ENCODE measurements around the gene RNF34.

RNF34 gene

DNA sequence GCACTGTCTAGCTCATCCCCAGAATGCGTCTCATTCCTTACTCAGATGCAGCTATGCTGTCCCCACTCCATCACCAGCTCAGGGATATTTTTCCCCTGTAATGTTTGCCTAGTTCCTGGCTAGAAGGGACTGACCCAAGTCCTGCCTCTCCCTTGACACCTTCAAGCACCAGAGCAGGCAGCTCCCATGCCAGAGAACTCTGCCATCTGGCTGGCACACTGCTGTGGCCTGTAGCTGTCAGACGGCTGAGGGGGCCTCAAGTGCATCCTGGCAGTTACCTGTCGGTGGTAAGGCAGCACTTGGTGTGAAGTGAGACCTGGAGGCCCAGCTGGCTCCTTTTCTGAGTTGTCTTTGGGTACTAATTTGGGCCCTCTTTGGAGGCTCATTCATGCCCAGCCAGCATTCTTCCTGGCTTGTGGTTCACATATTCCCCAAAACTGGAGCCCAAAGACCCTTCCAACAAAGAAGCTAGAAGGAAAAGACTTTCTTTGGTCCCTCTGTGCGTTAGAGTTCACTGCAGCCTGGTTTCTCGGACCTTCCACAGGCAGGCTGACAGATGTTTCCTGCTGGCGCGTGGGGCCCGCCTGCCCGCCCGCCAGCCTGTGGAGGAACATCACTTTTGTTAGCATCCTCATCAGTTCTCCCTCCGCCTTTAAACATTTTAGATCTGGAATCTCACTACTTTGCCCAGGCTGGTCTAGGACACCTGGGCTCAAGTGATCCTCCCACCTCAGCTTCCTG lies 33.0 kb downstream of the RNF34 start:
- TF ChIP-seq TAF1 (IDR thresholded peaks at IDR 0.05; ENCODE audit: low read depth) (no peak), ZBTB7A (IDR thresholded peaks at IDR 0.05; ENCODE audit: low read depth) (no peak), RAD21 (IDR thresholded peaks at IDR 0.05; ENCODE audit: low read depth) (no peak), EP300 (IDR thresholded peaks at IDR 0.05; ENCODE audit: borderline replicate concordance) (no peak), TCF12 (IDR thresholded peaks at IDR 0.05; ENCODE audit: low read depth) (no peak), MAX (IDR thresholded peaks at IDR 0.05) (no peak), EGR1 (IDR thresholded peaks at IDR 0.05) (no peak), FOXM1 (IDR thresholded peaks at IDR 0.05; ENCODE audit: borderline replicate concordance, low read depth) (no peak), YY1 (IDR thresholded peaks at IDR 0.05; ENCODE audit: low read depth) (no peak), REST (IDR thresholded peaks at IDR 0.05; ENCODE audit: low read depth) (no peak), NFIC (IDR thresholded peaks at IDR 0.05) (no peak), CREB1 (IDR thresholded peaks at IDR 0.05; ENCODE audit: low read depth) (no peak), CEBPB (IDR thresholded peaks at IDR 0.05) (no peak), TEAD4 (IDR thresholded peaks at IDR 0.05) (no peak)
- TF ChIP-seq, protein P1, sequence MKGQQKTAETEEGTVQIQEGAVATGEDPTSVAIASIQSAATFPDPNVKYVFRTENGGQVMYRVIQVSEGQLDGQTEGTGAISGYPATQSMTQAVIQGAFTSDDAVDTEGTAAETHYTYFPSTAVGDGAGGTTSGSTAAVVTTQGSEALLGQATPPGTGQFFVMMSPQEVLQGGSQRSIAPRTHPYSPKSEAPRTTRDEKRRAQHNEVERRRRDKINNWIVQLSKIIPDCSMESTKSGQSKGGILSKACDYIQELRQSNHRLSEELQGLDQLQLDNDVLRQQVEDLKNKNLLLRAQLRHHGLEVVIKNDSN (IDR thresholded peaks at IDR 0.05) = no peak

DNA sequence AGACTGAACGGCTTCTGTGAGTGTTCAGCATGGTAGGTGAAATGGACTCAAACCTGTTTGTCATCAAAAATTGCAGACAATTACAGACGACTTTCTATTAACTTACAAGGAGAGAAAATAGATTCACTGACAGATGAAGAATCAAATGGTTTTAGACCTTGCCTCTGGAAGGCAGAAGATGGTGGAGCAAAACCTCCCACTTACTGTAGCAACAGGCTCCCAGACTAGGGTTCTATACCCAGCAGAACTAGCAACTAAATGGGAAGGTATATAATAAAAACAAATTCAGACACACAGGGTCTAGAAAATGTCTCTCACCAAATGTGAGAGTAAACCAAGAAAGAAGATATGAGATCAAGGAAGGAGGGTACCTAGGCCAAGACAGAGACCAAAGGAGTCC lies 36.8 kb downstream of the RNF34 start:
- no peak for TF ChIP-seq TEAD4 (IDR thresholded peaks at IDR 0.05)
- no peak for TF ChIP-seq REST (IDR thresholded peaks at IDR 0.05; ENCODE audit: low read depth)

- TF ChIP-seq RAD21 (IDR thresholded peaks at IDR 0.05; ENCODE audit: low read depth) = no peak
Measured at GRCh38 chr12:121438905-121439304, 39.0 kb downstream of the RNF34 start.

DNA sequence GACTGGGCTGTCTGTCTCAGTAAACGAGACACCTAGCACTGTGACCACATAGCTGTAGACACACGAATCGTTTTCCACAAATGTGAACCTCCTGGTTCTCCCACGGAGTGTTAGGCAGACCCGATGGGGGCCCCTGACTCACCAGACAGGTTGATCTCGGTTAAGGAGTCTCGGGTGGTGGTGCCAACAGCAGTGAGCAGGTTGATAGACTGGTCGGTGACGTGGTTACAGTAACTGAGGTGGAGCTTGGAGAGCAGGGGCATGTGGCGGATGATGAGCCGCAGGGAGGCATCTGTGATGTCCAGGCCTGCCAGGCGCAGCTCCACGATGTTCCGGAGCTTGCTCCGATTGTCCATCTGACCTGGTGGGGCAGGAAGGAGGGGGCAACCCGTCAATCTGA lies 39.8 kb downstream of the RNF34 start:
- TF ChIP-seq TAF1 (IDR thresholded peaks at IDR 0.05; ENCODE audit: low read depth) (no peak), CEBPB (IDR thresholded peaks at IDR 0.05) (no peak), RAD21 (IDR thresholded peaks at IDR 0.05; ENCODE audit: low read depth) (no peak), TEAD4 (IDR thresholded peaks at IDR 0.05) (no peak), REST (IDR thresholded peaks at IDR 0.05; ENCODE audit: low read depth) (no peak), EGR1 (IDR thresholded peaks at IDR 0.05) (no peak), EP300 (IDR thresholded peaks at IDR 0.05; ENCODE audit: borderline replicate concordance) (no peak), MAX (IDR thresholded peaks at IDR 0.05) (no peak), FOXM1 (IDR thresholded peaks at IDR 0.05; ENCODE audit: borderline replicate concordance, low read depth) (no peak)

DNA sequence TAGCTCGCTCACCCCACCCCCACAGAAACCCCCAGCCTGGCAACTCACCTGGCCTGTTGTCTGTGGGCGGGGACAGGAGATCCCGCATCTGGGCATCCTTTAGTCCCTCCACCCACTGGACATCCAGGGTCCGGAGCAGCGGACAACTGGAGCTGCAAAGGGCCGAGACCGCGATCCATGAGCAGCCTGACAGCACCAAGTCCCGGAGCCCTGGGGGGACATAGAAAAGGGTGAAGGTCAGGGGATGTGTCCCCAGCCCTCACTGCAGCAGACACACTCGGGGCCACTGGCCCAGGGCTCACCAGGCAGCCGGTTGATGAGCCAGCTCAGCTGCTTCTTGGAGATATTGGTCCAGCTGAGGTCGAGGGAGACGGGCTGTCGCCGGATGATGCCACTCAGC lies 40.9 kb downstream of the RNF34 start:
- no peak for TF ChIP-seq NFIC (IDR thresholded peaks at IDR 0.05)
- no peak for TF ChIP-seq FOXM1 (IDR thresholded peaks at IDR 0.05; ENCODE audit: borderline replicate concordance, low read depth)
- no peak for TF ChIP-seq EP300 (IDR thresholded peaks at IDR 0.05; ENCODE audit: borderline replicate concordance)
- no peak for TF ChIP-seq EGR1 (IDR thresholded peaks at IDR 0.05)
- no peak for TF ChIP-seq TCF12 (IDR thresholded peaks at IDR 0.05; ENCODE audit: low read depth)
- TF ChIP-seq TAF1 (IDR thresholded peaks at IDR 0.05; ENCODE audit: low read depth) = no peak
- no peak for TF ChIP-seq CREB1 (IDR thresholded peaks at IDR 0.05; ENCODE audit: low read depth)
- no peak for TF ChIP-seq TEAD4 (IDR thresholded peaks at IDR 0.05)
- TF ChIP-seq CEBPB (IDR thresholded peaks at IDR 0.05) = no peak
- TF ChIP-seq MAX (IDR thresholded peaks at IDR 0.05) = no peak
- TF ChIP-seq RAD21 (IDR thresholded peaks at IDR 0.05; ENCODE audit: low read depth) = no peak
- no peak for TF ChIP-seq REST (IDR thresholded peaks at IDR 0.05; ENCODE audit: low read depth)

Data from Ishikawa (cell line).